Central memory CD4-positive, alpha-beta T cell (primary cell): ENCODE data around the gene MON1A.
A peak's percentile ranks its signal among the peaks of the same experiment; 100 is the strongest.
"Not testable (repeated sequence)": the region's sequence is repeated elsewhere in the genome, so short reads cannot be mapped to it uniquely, and the experiment has no call there.

Experiments
- DNase-seq: peaks from one replicate; pipeline ENCODE4 v3.0.0; 2022
- total RNA-seq, 3 experiments: gene quantifications; one replicate each; lab custom pipeline; 2026; lab: John Stamatoyannopoulos, UW

The MON1A gene
- total RNA-seq = 6.0 to 25.8 (median 18.7) reads per million in 3 experiments

DNA sequence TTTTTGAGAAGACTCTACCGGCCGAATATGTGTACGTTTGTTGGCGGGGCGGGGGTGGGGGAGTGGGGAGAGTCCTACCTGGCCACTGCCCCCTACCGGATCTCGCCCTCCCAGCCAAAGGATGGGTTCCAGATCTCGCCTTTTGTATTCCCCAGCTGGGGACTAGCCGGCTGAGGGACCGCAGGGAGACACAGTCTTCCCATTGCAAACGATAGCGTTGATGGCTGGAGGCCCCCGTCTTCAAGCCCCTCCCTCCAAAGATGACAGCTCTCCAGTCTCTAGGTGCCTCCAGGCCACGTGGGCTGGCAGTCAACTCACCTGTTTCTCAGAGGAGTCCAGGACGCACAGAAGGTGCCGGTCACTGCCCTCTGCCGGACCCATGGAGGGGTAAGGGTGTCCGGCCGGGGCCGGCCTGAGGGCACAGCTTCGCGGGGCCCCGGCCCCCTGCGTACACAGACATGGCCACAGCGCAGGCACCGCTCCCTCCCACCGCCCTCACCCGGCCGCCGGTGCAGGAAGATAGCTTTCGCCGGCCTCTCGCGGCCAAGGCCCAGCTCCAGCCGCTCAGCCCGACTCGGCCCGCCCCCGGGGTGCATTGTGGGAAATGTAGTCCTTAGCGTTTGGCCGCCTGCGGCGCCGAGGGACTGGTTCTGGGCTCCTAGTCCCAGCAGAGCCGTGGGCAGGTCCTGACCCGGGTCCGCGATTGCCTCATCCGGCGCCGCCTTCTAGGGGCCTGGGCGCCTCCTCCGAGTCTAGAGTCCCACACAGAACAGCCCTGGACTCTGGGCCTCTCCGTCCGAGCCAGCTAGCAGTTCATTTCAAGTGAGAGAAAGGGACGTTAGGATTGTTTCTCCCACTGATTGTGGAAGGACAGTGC, at the start of gene MON1A:
MON1A (minus strand) TSS at position 521 of the 877 bp plus-strand sequence. CDS start 16,465 bp downstream, outside the sequence.
- DNase-seq = peak; percentile 76

GRCh38 chr3:49976942-49977341, 47.3 kb upstream of the MON1A start:
- no peak for DNase-seq

DNA sequence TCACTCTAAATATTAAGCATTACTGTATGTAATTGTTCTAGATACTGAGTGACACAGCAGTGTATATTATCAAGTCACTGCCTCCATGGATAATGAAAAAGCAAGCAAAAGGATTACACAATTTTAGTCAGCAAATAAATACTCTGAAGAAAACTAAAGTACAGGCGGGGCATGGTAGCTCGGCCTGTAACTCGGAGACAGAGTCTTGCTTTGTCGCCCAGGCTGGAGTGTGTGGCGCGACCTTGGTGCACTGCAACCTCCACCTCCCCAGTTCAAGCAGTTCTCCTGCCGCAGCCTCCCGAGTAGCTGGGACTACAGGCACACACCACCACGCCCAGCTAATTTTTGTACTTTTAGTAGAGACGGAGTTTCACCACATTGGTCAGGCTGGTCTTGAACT, 43.0 kb upstream of the MON1A start:
- no peak for DNase-seq

DNA sequence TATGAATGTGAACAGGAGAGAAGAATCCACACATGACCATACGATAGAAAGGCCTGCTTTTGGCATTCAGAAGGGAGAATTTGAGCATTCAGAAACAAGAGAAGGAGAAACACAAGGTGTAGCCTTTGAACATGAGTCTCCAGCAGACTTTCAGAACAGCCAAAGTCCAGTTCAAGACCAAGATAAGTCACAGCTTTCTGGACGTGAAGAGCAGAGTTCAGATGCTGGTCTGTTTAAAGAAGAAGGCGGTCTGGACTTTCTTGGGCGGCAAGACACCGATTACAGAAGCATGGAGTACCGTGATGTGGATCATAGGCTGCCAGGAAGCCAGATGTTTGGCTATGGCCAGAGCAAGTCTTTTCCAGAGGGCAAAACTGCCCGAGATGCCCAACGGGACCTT, 38.7 kb upstream of the MON1A start:
- no peak for DNase-seq

- DNase-seq = no peak
These were observed 37.7 kb upstream of the MON1A start for GRCh38 chr3:49967291-49967690.

DNA sequence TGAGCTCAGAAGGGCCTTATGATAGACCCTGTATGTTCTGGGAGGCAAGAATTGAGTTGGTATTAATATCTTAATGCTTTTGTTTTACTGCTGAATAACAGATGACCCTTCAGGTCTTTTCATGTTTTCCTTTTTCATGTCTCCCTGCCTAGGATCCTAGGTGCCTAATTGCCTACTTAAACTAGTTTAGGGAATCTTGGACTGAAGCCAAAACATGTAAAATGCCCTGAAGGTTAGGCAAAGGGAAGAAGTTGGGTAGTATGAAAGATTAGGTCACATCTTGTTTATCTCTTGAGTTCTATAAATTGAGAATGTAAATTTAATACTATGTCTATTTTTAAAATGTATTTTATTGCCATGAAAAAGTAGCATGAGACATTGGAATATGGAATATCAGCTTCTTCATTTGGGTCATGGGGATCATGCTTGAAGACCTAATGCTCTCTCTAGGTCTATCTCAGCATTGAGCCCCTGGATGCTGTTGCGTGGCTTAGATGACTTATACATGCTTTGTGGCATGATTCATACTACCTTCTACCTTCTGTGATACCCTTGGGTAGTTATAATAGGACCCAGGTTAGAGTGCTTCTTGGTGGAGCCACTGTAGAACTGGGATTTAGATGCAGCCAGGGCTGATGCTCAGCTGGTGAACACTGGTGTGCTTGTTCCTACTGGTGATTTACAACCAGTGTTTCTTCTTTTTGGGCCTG, 36.8 kb upstream of the MON1A start:
- DNase-seq = no peak

GRCh38 chr3:49955636-49956035, 26.0 kb upstream of the MON1A start:
- no peak for DNase-seq

DNA sequence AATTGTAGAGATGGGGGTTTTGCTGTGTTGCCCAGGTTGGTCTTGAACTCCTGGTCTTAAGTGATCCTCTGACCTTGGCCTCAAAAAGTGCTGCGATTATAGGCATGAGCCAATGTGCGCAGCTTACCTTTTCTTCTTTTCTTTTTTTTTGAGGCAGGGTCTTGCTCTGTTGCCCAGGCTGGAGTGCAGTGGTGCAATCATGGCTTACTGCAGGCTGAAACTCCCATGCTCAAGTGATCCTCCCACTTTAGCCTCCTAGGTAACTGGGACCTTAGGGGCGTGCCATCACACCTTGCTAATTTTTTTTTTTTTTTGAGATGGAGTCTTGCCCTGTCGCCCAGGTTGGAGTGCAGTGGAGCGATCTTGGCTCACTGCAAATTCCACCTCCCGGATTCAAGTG, 23.3 kb upstream of the MON1A start:
- no peak for DNase-seq

DNA sequence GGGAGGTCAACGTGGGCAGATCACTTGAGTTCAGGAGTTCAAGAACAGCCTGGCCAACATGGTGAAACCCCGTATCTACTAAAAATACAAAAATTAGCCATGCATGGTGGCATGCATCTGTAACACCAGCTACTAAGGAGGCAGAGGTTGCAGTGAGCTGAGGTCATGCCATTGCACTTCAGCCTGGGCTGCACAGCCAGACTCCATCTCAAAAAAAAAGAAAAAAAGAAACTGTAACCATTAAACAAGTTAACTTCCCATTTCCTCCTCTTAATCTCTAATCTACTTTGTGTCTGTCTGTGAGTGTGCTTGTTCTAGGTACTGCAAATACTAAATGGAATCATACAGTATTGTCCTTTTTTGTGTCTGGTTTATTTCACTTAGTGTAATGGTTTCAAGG, 13.0 kb upstream of the MON1A start:
- DNase-seq = no peak

DNA sequence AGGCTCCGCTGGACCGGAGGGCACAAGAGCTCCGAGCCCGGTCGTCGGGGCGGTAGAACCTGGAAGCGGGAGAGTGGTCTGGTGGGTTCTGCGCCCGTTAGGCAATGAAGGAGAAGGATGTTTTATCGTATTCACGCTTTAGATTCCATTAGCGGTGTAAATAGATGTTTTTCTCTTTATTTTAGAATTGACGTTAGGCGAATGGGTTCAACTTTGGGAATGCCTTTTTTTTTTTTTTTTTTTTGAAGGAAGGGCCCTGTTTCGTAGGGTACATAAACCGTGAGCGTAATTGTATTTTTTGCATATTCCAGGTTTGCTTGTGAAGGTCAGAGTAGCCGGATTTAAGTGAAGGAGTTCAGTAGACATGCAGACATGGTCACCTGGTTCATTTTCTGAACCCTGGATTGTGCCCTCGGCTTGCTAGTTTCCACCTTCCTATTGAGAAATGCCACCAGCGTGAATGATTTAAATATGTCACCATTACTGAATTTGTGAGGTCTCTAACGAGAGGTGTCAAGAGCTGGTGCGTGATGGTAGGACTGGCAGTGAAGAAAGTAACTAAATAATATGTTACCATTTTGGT, 11.1 kb upstream of the MON1A start:
- no peak for DNase-seq

- peak; percentile 95 for DNase-seq
These were observed 10.5 kb upstream of the MON1A start, which contains the start of gene RBM6 for GRCh38 chr3:49939858-49940666. TSS of gene RBM6 (plus strand) at chr3:49940150. CDS start at chr3:49962642, 22,492 bp downstream.

- no peak for DNase-seq
These were observed 7.5 kb upstream of the MON1A start for GRCh38 chr3:49937090-49937489.

DNA sequence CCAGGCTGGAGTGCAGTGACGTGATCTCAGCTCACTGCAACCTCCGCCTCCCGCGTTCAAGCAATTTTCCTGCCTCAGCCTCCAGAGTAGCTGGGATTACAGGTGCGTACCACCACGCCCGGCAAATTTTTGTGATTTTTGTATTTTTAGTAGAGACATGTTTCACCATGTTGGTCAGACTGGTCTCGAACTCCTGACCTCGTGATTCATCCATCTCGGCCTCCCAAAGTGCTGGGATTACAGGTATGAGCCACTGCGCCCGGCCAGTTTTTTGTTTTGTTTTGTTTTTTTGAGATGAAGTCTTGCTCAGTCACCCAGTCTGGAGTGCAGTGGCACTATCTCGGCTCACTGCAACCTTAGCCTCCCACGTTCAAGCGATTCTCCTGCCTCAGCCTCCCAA, 2.7 kb upstream of the MON1A start:
- not testable (repeated sequence) for DNase-seq

DNA sequence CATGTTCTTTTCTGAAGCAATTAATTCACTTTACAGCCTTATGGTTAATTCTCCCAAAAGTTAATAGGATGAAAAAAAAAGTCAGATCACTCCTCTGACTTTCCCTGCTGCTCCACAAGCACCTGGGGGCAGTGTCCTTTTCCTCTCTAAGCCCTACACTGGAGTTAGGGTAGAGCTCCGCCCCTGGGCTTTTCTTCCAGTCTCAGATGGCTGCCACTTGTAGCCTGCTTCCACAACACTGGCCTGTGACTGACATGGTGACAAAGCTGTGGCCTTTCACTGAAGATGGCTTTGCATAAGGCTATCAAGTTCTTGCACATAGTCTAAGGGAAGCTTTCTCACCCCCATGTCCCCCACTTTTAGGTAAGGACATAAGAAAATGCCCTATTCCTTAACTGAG, 1.3 kb upstream of the MON1A start:
- no peak for DNase-seq

- DNase-seq = no peak
These were observed 618 bp upstream of the MON1A start for GRCh38 chr3:49930168-49930690.

DNA sequence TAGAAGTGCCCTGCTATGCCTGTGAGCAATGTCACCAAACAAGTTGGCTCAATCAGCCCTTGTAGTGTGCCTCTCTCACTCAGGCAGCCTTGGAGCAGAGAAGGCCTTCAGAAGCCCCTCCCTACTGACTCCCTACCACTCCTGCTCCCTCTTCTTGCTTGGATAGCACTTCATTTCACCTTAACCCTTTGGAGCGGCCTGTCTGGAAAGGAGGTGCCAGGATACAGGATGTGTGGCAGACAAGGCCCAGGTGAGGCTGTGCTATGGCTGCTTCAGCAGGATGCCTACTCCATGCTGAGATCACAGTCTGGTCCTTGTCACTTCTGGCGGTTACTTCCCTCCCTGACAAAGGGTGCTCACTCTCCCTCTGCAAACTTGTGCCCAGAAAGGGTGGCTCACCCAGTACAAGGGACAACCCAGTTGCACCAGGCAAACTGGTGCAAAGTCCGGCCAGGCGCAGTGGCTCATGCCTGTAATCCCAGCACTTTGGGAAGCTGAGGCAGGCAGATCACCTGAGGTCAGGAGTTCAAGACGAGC, 1.1 kb downstream of the MON1A start:
- DNase-seq = no peak

DNA sequence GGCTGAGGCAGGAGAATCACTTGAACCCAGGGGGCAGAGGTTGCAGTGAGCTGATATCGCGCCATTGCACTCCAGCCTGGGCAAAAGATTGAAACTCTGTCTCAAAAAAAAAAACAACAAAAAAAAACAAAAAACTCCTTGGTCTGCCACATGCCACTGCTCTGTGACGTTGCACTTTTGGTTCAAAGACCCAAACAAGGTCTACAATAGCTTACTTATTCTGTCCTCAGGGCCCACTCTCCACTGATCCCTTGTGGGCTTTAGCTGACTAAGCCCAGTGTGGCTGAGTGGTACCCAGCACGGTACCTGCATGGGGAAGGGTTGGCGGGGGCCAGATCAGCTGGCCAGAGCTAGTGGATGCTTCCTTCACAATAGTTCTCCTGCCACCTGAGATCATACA, 1.8 kb downstream of the MON1A start:
- no peak for DNase-seq

DNA sequence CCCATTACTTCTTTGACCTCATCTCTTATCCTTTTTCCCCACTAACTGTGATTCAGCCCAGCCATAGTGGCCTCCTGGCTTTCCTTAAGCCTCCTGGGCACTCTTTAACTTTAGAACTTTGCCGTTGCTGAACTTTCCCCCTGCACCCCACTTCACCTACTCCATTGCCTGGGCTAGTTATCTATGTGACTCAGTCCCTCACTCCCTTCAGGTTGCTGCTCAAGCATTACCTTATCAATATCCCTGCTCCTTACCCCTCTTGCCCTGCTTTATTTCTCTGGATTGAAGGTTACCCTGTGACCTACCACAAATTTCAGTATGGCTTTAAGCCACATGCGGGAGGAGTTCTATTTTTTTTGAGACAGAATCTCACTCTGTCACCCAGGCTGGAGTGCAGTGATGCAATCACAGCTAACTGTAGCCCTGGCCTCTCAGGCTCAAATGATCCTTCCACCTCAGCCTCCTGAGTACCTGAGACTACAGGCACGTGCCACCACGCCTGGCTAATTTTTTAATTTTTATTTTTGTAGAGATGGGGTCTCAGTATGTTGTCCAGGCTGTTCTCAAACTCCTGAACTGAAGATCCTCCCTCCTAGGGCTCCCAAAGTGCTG, 3.4 kb downstream of the MON1A start:
- no peak for DNase-seq

DNA sequence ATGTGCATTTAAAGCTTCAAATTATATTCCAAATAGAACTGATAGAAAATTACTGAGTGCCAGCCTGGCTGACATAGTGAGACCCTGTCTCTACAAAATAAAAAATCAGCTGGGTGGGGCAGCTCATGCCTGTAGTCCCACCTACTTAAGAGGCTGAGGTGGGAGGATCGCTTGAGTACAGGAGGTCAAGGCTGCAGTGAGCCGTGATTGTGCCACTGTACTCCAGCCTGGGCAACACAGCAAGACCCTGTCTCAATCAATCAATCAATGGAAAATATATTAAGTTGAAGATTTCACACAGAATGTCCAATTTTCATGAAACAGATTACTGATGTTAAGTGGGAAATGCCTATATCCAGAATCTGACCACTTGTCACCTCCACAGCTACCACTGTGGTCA, 4.1 kb downstream of the MON1A start:
- no peak for DNase-seq

DNA sequence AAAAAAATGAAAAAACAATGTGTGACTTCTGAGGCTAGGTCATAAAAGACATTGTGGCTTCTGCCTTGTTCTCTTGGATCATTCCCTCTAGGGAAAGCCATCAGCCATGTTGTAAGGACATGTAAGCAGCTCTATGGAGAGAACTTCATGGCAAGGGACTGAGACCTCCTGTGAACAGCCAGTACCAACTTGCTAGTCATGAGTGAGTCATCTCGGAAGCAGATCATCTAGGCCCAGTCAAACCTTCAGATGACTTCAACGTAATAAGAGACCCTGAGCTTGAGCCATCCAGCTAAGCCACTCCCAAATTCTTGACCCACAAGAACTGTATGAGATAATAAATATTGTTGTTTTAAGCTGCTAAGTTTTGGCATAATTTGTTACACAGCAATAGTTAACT, 4.9 kb downstream of the MON1A start:
- DNase-seq = no peak

GRCh38 chr3:49917806-49918590, 11.6 kb downstream of the MON1A start:
- not testable (repeated sequence) for DNase-seq
